HepG2 (cell line): ENCODE measurements around the gene MEGF11.

Experiments used
- ADNP ChIP-seq: sonication (generic); formaldehyde crosslinking; IDR thresholded peaks from 2 replicates; pipeline ENCODE4 v1.4.0; 2020; ENCODE audit warnings: missing genetic modification reagents
- ARID4A ChIP-seq: sonication (generic); formaldehyde crosslinking; IDR thresholded peaks from 2 replicates; pipeline ENCODE4 v1.5.0; 2020; ENCODE audit warnings: mild to moderate bottlenecking, missing genetic modification reagents, borderline replicate concordance
- CEBPB ChIP-seq: IDR thresholded peaks from 2 replicates; pipeline ENCODE4 v1.6.1; 2011; ENCODE audit warnings: low read depth, low read length, improper control_type of control experiment, borderline replicate concordance
- CHD2 ChIP-seq: IDR thresholded peaks from 2 replicates; pipeline ENCODE4 v1.6.1; 2011; ENCODE audit warnings: low read depth, low read length, improper control_type of control experiment
- RELA ChIP-seq: sonication (generic); formaldehyde crosslinking; IDR thresholded peaks from 2 replicates; pipeline ENCODE4 v1.4.0; 2020; ENCODE audit warnings: missing genetic modification reagents
- TGIF2 ChIP-seq: IDR thresholded peaks from 2 replicates; pipeline ENCODE4 v1.6.1; 2016; ENCODE audit warnings: control low read depth, missing compliant biosample characterization
- ZFX ChIP-seq: sonication (generic); formaldehyde crosslinking; IDR thresholded peaks from 2 replicates; pipeline ENCODE4 v1.4.0; 2020; ENCODE audit warnings: mild to moderate bottlenecking, low read depth, missing genetic modification reagents, moderate library complexity
- ZNF251 ChIP-seq: sonication (generic); formaldehyde crosslinking; IDR thresholded peaks from 2 replicates; pipeline ENCODE4 v1.9.0; 2021; ENCODE audit warnings: mild to moderate bottlenecking, missing genetic modification reagents
- ZNF432 ChIP-seq: sonication (generic); formaldehyde crosslinking; IDR thresholded peaks from 2 replicates; pipeline ENCODE4 v1.5.0; 2020; ENCODE audit warnings: missing genetic modification reagents, mild to moderate bottlenecking, borderline replicate concordance
- ZNF468 ChIP-seq: sonication (generic); formaldehyde crosslinking; IDR thresholded peaks from 2 replicates; pipeline ENCODE4 v1.8.0; 2022; ENCODE audit warnings: mild to moderate bottlenecking, moderate library complexity, missing genetic modification reagents
- ZNF780A ChIP-seq: sonication (generic); formaldehyde crosslinking; IDR thresholded peaks from 2 replicates; pipeline ENCODE4 v1.8.0; 2022; ENCODE audit warnings: mild to moderate bottlenecking, missing genetic modification reagents, moderate library complexity
- TF ChIP-seq, protein P1 (sequence below): sonication (generic); formaldehyde crosslinking; IDR thresholded peaks from one replicate; pipeline ENCODE4 v1.5.1; 2020; ENCODE audit warnings: mild to moderate bottlenecking, missing genetic modification reagents; ENCODE audit errors: not compliant biosample characterization
- TF ChIP-seq, protein P2 (sequence below): sonication (generic); formaldehyde crosslinking; IDR thresholded peaks from 2 replicates; pipeline ENCODE4 v1.8.0; 2022; ENCODE audit warnings: missing genetic modification reagents, mild to moderate bottlenecking, moderate library complexity, borderline replicate concordance
- TF ChIP-seq, protein P3 (sequence below): sonication (generic); formaldehyde crosslinking; IDR thresholded peaks from 2 replicates; pipeline ENCODE4 v1.8.0; 2022; ENCODE audit warnings: missing genetic modification reagents, low read depth, mild to moderate bottlenecking, borderline replicate concordance

DNA sequence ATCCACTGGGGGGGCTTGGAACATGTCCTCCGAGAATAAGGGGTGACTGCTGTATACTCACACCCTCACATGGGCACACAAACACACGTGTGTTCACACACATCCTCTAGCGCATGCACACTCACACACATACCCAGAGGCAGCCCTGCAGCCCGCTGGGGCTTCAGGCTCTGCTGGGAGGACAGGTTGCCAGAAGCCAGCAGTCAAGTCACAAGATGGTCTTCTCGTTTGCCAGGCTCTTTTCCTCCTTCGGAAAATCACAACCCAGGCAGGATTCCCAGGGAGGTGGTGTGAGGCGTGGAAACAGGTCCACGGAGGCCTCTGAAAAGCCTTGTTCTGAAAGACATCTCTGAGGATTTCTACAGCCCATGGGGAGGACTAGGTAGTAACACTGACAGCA lies 26.8 kb downstream of the MEGF11 start:
- TF ChIP-seq, protein P1, sequence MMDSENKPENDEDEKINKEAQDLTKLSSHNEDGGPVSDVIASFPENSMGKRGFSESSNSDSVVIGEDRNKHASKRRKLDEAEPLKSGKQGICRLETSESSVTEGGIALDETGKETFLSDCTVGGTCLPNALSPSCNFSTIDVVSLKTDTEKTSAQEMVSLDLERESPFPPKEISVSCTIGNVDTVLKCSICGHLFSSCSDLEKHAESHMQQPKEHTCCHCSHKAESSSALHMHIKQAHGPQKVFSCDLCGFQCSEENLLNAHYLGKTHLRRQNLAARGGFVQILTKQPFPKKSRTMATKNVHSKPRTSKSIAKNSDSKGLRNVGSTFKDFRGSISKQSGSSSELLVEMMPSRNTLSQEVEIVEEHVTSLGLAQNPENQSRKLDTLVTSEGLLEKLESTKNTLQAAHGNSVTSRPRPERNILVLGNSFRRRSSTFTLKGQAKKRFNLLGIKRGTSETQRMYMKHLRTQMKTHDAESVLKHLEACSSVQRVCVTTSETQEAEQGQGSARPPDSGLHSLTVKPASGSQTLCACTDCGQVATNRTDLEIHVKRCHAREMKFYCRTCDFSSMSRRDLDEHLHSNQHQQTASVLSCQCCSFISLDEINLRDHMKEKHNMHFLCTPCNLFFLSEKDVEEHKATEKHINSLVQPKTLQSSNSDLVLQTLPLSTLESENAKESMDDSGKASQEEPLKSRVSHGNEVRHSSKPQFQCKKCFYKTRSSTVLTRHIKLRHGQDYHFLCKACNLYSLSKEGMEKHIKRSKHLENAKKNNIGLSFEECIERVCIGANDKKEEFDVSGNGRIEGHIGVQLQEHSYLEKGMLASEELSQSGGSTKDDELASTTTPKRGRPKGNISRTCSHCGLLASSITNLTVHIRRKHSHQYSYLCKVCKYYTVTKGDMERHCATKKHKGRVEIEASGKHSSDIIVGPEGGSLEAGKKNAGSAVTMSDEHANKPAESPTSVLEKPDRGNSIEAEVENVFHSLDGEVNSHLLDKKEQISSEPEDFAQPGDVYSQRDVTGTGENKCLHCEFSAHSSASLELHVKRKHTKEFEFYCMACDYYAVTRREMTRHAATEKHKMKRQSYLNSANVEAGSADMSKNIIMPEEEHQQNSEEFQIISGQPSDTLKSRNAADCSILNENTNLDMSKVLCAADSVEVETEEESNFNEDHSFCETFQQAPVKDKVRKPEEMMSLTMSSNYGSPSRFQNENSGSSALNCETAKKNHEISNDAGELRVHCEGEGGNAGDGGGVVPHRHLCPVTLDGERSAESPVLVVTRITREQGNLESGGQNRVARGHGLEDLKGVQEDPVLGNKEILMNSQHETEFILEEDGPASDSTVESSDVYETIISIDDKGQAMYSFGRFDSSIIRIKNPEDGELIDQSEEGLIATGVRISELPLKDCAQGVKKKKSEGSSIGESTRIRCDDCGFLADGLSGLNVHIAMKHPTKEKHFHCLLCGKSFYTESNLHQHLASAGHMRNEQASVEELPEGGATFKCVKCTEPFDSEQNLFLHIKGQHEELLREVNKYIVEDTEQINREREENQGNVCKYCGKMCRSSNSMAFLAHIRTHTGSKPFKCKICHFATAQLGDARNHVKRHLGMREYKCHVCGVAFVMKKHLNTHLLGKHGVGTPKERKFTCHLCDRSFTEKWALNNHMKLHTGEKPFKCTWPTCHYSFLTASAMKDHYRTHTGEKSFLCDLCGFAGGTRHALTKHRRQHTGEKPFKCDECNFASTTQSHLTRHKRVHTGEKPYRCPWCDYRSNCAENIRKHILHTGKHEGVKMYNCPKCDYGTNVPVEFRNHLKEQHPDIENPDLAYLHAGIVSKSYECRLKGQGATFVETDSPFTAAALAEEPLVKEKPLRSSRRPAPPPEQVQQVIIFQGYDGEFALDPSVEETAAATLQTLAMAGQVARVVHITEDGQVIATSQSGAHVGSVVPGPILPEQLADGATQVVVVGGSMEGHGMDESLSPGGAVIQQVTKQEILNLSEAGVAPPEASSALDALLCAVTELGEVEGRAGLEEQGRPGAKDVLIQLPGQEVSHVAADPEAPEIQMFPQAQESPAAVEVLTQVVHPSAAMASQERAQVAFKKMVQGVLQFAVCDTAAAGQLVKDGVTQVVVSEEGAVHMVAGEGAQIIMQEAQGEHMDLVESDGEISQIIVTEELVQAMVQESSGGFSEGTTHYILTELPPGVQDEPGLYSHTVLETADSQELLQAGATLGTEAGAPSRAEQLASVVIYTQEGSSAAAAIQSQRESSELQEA (CRISPR knock-in tag), result no peak
- no peak for TF ChIP-seq TGIF2 (CRISPR knock-in tag)
- TF ChIP-seq ZNF432 (CRISPR knock-in tag), result no peak
- TF ChIP-seq, protein P2, sequence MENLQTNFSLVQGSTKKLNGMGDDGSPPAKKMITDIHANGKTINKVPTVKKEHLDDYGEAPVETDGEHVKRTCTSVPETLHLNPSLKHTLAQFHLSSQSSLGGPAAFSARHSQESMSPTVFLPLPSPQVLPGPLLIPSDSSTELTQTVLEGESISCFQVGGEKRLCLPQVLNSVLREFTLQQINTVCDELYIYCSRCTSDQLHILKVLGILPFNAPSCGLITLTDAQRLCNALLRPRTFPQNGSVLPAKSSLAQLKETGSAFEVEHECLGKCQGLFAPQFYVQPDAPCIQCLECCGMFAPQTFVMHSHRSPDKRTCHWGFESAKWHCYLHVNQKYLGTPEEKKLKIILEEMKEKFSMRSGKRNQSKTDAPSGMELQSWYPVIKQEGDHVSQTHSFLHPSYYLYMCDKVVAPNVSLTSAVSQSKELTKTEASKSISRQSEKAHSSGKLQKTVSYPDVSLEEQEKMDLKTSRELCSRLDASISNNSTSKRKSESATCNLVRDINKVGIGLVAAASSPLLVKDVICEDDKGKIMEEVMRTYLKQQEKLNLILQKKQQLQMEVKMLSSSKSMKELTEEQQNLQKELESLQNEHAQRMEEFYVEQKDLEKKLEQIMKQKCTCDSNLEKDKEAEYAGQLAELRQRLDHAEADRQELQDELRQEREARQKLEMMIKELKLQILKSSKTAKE (CRISPR knock-in tag), result no peak
- TF ChIP-seq CEBPB, result no peak
- TF ChIP-seq, protein P3, sequence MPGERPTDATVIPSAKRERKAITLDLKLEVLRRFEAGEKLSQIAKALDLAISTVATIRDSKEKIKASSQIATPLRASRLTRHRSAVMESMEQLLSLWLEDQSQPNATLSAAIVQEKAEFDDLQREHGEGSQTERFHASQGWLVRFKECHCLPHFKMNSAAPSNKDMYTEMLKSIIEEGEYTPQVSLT (CRISPR knock-in tag), result no peak
- TF ChIP-seq ADNP (CRISPR knock-in tag), result no peak
- no peak for TF ChIP-seq ZNF468
- TF ChIP-seq ZNF251 (CRISPR knock-in tag), result no peak
- no peak for TF ChIP-seq CHD2
- no peak for TF ChIP-seq ARID4A (CRISPR knock-in tag)
- no peak for TF ChIP-seq ZNF780A
- no peak for TF ChIP-seq ZFX
- no peak for TF ChIP-seq RELA
